ENCODE measurements around the gene ACVRL1.
A peak's percentile ranks its signal among the peaks of the same experiment; 100 is the strongest.

The ACVRL1 gene

DNA sequence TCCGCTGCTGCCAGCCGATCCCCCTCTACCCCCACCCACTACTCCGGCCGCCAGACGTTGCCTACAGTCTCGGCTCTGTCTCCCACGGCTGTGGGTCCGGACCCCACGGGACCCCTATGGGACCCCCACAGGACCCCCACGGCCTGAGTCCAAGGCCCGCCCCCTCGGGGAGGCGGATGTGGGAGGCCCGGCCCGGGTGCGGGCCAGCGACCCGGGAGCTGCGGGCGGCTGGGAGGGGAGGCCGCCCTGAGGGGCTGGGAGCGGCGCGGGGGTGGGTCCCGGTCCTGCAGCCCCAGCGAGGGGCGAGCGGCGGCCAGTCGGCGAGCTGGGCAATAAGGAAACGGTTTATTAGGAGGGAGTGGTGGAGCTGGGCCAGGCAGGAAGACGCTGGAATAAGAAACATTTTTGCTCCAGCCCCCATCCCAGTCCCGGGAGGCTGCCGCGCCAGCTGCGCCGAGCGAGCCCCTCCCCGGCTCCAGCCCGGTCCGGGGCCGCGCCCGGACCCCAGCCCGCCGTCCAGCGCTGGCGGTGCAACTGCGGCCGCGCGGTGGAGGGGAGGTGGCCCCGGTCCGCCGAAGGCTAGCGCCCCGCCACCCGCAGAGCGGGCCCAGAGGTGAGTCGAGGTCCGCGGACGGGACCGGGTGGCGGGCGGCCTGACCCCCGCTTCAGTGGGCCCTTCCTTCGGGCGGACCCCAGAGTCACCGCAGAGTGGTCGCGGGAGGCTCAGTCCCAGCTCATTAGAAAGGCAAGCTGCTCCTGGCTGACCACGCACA lies at the start of gene ACVRL1:
Gene ACVRL1 (plus strand): TSS at position 422 of the 773 bp plus-strand sequence. CDS start 4,971 bp downstream, outside the sequence.
- no peak for DNase-seq

DNA sequence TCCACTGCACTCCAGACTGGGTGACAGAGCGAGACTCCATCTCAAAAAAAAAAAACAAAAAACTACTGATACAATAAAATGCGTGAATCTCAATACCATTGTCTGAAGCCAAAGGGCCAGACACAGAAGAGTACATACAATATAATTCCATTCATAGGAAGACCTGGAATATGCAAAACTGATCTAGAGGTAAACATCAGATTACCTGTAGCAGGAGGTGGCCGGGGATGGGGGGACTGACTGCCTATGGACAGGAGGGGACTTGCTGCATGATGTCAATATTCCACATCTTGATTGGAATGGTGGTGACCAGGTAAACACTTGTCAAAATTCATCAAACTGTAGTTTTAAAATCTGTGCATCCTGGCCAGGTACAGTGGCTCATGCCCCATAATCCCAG lies 46.3 kb upstream of the ACVRL1 start:
- no peak for DNase-seq

DNA sequence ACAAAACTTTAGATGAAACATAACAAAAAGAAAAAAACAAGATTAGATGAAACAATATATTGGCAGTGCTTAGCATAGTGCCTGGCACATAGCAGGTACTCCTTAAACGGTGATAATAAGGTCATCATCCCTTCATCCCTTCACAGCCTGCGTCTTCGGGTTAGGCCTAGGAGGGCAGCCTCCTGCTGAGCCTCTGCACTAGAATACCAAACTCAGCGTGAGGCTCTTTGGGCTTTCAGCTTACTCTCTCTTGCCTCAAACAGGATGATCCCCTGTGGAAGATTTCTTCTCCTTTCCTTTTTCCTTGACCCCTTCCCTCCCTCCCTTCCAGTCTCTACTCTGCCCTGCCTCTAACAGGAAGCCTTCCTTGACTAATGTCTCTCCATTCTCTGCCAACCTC lies 44.4 kb upstream of the ACVRL1 start:
- no peak for DNase-seq

DNA sequence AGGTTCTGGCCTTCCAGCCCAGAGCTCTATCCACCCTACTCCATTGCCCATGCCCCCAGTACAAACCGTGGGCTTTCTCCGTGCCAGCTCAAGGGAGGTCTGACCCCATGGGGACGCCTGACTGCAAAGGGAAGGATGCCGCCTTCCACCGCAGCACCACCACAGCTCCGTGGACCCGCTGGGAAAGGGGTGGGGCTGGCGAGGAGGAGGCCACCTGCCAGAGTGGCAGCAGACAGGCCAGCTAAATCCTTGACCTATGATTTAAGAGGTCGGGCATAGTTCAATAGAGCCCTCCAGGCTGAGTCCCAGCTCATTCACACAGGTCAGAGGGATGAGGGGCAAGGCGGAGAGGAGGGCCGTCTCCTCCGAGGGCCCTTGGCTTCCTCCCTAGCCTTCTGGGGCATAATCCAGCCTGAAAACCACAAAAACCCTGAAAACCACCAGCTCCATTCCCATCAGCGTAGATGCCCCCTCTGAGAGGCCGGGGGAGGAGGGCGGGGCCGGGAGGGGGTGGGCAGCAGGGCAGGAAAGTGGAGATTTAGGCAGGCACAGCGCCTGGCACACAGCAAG lies 43.9 kb upstream of the ACVRL1 start:
- DNase-seq, result no peak

DNA sequence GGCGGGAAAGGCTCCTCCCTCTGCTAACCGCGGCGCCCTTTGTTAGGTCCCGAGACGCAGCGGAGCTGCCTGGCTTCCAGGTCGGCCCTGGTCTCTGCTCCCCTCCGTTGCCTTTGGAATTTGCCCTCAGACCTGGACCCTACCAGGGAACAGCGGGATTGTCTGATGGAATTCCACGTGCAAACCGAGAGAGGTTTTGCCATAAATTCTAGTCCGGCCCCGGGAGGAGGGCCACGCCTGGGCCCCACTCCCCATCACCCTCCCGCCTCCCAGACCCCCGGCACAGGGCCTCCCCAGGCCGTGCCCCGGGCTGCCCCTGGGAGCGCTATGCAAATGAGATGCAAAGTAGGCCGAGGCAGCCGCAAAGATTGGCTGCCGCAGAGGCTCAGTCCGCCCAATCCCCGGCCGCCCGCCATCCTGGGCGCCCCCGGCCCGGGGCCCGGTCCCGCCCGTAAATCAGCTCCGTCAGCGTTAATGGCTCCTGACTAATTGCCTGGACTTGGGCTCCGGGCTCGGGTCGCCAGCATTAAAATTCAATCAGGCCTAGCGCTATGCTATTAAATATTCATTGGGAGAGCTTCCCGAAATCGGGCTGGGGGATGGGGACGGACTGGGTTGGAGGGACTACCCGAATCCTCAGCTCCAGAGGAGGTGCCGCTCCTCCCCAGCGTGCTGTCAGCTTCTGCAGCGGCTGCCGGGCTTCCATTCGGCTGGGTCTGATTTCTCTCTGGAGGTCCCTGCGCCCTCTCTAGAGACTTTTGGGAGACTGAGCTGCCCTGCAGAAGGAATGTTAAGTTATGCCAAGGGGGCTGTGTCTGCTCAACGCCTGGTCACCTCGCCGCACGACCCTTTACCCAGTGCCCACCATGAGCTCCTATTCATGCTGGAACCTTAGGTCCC lies 43.1 kb upstream of the ACVRL1 start:
- no peak for DNase-seq

DNA sequence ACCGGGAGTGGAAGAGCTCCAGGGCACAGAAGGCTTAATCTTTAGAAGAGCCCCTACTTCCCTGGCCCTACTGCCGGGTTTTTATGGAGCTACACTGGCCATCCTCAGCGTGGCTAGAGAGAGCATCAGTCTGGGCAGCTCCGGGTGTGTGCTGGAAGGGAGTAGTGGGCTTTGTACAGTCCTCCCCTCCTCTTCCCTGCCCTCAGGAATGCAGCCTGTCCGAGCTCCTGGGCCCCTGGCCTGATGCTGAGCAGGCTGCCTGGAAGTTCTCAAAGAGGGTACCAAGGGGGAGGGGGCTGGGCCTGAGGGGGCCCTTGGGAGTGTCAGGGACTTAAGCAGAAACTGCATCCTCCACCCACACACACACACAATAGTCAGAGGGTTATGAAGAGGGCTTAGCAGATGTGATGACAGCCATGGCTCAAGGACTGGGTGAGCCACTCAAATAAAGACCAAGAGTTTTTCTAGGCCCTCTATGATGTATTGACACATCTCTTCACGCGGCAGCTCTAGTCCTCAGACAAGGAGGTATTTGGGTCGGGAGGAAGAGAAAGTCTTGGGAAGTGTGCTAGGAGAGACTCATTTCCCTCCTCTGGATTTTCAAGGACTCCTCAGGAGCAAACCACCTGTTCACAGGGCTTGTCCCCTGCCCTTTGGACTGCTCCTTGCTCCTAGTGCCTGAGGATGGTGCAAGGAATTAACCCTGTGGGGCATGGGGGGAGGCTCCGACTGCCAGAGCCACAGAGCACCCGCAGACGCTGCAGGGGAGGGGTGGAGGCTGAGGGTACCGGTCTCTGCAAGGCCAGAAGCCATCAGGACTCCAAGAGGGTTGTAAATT lies 42.3 kb upstream of the ACVRL1 start:
- DNase-seq, result no peak

DNA sequence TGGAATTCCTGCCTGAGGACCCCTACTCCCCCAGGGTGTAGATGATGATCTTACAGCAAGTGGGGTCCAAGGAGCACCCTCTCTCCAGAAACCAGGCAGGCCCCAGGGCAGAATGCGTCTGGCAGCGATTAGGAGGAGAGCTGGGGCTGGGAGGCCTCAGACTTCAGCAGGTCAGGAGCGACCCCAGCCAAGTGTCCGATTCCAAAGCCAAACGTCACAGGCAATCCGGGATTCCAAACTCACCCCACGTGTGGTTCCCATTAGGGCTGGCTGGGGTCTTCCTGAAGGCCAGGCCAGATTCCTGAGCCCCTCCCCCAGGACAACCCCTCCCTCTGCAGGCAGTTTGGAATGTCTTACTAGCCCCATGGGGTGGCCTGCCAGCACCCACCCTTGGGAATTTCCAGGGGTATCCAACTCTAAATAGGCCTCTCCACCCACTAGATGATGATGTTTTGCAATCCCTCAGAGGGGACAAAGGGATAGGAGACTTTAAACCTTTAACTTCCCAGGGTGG lies 41.5 kb upstream of the ACVRL1 start:
- no peak for DNase-seq

DNA sequence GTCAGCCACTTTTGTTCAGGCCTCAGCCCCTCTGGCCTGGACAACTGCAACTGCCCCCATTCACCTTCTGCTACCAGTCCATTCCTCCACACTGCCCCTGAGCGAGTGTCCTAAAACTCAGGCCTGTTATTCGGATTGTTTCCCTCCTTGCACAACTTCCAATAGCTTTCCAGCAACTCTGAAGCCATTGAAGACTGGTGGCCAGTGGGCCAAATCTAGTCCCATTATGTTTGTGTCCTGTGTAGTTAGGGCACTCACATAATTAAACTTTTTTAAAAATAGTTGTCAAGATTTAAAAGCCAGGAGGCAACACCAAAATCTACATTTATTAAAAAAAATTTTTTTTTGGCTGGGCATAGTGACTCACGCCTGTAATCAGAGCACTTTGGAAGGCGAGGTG lies 41.0 kb upstream of the ACVRL1 start:
- DNase-seq, result no peak

DNA sequence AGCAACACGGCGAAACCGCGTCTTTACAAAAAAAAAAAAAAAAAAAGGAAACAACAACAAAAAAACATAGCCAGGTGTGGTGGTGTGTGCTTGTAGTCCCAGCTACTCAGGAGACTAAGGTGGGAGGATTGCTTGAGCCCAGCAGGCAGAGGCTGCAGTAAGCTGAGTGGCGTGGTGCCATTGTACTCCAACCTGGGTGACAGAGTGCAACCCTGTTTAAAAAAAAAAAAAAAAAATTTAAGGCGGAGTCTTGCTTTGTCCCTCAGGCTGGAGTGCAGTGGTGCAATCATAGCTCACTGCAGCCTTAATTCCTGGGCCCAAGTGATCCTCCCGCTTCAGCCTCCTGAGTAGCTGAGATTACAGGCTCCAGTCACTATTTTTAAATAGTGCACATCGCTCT lies 40.5 kb upstream of the ACVRL1 start:
- DNase-seq, result no peak

DNA sequence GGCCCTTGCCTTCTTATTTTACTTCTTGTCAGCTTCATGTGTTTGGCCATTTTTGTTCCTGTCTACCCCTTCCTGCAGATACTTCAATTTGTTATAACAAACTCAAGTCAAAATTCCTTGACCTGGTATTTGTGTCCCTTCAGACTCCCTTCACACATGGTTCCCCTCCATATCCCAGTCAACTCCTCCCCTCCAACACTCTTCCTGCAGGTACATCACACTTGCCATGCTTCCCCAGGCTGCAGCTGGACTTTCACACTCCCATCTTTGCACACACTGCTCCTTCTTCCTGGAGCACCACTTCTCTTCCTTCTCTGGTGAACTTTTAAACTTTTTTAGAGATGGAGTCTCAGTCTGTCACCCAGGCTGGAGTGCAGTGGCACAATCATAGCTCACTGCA lies 39.9 kb upstream of the ACVRL1 start:
- DNase-seq, result no peak

DNA sequence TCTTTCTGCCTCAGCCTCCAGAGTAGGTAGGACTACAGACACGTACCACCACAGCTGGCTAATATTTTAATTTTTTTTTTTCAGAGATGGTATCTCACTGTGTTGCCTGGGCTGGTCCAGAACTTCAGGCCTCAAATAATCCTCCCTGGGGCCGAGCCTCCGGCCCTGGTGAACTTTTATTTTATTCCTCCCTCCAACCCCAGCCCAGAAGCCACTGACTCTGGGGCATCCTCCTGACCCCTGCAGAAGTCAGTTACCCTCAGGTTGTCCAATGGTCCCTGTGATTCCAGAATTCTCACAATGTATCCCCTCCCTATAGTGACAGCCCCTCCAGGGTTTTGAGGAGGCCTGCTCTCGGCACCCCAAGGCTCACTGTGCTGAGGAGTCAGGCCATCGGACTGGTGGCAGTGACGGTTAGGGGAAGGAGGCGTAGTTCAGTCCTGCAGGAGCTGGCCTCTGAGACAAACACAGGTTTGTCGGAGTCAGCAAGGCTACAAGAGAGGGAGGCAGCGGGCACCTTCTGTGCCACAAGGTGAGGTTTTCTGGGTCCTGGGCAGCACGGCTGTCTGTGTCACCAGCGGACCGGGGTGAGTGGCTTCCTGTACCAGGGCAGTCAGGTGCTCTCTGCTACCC lies 39.4 kb upstream of the ACVRL1 start:
- no peak for DNase-seq

DNA sequence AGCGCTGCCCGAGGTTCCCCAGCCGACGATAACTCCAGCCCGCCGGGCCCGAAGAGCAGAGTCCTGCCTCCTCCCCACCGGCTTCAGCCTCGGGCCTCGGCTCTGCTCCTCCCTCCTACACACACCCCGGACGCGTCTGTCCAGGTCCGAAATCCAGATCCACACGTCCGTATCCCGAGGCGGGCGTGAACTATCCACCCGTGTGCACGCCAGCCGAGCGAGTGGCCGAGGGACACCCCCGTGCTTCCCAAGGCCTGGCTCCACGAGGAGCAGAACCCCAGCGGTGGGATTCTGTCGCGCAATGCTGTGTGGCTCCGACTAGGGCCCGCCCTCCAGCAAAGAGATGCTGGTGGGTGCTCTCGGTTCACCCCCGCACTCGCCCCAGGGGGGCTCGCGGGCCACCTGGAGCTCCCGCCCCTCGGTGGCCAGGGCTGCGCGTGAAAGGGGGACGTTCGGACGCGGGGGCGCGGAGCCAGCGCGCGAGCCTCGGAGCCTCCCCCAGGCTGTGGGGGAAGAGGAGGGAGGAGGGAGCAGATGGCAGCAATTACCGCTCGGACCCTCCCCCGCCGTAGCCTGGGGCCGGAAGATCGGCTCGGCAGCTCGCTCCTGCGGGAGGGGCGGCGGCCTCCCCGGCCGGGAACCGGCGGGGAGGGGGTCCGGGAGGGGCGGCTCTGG lies 38.3 kb upstream of the ACVRL1 start:
- DNase-seq, result no peak

DNA sequence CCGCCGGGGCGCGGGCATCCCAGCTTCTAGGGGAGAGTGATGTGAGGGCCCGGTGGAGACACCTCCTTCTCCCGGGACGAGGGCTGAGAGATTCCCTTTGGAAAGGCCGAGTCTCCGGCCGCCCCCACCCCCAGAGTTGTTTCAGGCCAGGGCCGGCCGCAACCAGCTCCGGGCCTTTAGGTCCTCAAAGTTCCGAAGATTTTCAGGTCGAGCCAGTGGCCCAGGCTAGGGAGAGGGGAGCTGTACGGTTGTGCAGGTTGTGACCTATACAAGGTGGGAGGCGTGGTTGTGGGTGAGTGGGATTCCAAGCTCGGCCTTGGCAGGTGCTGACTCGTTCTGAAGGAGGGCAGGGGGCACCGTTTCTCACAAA lies 37.8 kb upstream of the ACVRL1 start:
- DNase-seq, result no peak

DNA sequence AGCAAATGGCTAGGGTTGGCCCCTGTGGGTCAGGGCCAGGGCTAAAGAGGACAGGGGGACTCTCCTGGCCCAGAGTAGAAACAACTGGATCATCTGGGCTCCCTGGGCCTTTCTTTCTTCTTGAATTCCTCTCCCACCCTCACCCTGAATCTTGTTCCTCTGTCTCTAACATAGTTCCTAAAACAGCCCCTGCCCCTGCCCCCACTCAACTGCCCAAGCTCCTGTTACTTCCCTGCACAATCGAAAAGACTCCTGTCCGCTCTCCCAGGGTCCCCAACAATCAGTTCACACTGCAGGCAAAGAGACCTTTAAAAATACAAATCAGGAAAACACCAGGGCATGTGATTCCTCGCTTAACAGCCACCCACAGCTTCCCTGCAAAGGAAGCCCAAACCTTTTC lies 37.4 kb upstream of the ACVRL1 start:
- peak in 1 of 2 experiments; percentile 32 for DNase-seq

DNA sequence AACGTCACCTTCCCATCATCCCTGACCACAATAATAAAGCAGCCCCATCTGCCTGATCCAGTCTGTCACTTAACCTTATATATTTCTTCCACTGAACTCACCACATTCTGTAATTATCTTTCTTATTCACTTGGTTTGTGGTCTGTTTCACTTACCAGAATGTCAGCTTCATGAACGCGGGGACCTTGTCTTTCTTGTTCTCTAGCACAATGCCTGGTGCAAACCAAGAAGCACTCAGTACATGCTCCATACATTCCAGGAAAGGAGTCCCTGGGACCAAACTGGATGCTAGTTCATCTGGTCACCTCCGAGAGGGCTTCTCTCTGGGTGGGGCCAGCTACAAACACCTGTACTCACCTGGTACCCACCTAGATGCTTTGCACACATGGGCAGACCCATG lies 36.8 kb upstream of the ACVRL1 start:
- peak in 1 of 2 experiments; percentile 8 for DNase-seq

DNA sequence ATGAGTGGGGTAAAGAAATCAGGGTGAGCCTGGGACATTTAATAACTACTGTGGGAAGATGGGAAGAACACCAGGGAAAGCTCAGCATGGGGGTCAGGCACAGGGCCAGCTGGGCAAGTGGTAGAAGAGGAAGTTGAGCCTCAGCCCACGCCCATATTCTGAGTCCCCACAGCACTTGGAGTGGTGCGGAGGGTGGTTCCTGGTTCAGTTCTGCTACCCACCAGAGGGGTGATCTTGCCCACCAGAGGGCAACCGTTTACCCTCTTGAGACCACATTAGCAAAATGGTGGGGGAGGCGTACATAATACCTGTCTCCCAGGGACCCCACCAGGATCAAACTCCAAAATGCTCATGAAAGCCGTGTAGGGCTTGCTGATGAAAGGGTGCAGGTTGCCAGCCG lies 36.2 kb upstream of the ACVRL1 start:
- peak; percentile 13 to 52 for DNase-seq

DNA sequence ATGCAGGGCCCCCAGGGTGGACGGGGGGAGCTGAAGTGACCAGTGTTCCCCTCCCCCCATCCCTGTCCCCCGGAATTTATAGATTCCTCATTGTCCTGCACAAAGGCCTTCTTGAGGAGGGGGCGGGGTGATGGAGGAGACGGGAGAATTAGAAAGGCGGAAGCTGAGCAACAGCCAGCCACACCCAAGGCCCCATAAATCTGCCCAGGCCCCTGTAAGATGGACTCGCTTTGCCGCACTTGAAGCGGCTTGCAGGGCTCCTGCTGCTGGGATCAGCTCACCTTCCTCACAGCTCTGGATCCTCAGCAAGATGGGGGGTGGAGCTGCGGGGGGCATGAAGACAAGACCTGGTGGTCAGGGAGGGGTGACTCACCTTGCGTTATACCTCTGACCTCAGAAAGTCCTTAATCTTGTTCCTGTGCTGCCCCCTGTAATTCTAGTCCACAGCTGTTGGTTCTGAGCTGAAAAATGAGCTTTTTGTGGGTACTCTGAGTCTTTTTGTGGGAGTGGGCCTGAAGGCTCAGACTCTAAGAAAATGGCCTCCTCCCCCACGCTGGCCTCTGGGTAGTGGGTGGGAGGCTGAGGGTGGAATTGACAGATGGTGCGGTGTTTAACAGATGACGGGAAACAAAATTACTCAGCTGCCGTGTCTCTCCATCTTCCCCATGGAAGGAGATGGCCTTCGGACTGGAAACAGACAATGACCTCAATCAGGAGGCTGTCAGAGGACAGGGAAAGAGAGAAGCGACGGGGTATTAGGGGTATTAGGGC lies 35.2 kb upstream of the ACVRL1 start:
- no peak for DNase-seq

DNA sequence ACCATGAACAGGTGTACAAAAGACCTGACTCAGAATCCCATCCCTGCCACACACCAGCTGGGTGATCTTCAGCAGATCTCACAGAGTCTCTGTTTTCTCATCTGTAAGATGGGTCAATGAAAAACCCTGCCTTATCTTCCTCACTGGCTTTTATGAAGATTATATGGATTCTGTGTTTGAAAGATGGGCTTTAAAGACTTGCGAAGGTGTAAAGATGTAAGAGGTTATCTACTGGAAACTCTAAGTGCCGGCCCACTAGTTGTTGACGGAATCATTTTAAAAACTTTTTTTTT lies 34.7 kb upstream of the ACVRL1 start:
- DNase-seq, result no peak

DNA sequence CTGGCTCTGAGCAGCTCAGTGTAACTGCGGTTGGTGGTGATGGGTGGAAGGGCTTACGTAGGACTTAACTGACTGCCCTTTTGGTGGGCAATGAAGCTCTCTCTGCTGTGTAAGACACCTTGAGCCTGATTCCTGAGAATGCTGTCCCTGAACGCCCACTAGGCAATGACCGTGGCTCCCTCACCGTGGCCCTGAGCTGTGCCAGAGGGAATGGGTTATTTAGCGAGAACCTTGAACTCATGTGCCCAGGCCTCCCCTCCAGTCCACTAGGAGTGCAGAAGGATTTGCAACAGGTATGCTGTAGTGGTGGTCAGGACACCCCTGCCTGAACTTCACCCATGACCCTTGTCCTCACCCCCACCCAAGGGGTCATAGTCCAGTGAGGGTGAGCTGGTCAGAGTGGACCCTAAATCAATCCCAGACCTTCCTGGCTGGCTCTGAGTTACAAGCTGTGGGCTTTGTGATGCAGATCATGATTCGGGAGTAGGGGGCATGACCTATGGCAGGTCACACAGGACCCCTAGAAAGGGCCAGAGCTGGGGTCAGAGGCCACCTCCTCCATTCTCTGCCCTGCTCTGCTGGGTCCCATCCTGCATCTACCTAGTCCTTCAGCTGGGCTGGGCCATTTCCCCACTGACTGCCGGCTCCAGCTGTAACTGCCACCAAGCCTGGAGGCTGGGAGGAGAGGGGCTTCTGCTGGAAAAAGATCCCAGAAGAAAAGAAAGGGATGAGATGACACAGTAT lies 33.9 kb upstream of the ACVRL1 start:
- no peak for DNase-seq

DNA sequence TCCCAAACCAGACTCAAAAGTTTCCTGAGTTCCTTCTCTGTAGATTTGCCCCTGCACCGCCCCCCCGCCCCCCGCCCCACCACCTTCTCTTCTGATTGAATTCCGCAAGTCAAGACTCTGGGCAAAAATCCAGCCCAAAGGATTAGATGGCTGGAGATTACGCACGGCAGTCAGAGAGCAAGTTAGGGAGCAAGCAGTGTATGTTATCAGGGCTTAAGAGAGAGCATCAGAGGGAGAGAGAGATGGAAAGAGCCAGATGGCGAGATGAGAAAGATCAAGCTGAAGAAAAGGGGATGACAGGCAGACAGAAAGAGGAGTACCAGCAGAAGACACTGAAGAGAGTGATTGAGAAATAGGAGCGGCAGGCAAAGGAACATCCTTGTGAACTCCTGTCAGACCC lies 33.3 kb upstream of the ACVRL1 start:
- DNase-seq, result no peak
